Retinal pigment epithelial cell (primary cell): ENCODE data around the gene CEP19.
A peak's percentile ranks its signal among the peaks of the same experiment; 100 is the strongest.

ENCODE experiments used
- DNase-seq: peaks from one replicate; pipeline ENCODE4 v3.0.0-alpha.2; 2010; ENCODE audit warnings: low read depth
- H3K4me3 ChIP-seq: 2 replicates; pipeline ENCODE4 v1.5.1; 2011; ENCODE audit warnings: mild to moderate bottlenecking, low read length, control low read depth, moderate library complexity
- CTCF ChIP-seq: conservative IDR thresholded peaks from 2 replicates; pipeline ENCODE4 v1.5.1; 2011; ENCODE audit warnings: low read depth, low read length, control low read depth, inconsistent platforms

Gene CEP19

GRCh38 chr3:196741249-196741889, 29.3 kb upstream of the CEP19 start:
- no peak for TF ChIP-seq CTCF
- DNase-seq = no peak
- peak overlapping the region; percentile 82 for H3K4me3 ChIP-seq

- H3K4me3 ChIP-seq = peak overlapping the region; percentile 82
- DNase-seq = peak; percentile 23
- TF ChIP-seq CTCF = no peak
These were observed 28.6 kb upstream of the CEP19 start for GRCh38 chr3:196740481-196741248.

GRCh38 chr3:196739671-196740480, 27.8 kb upstream of the CEP19 start, which contains the start of gene PAK2:
PAK2 (plus strand) TSS chr3:196739857; CDS start chr3:196782647, 42,790 bp downstream.
- H3K4me3 ChIP-seq = peak within 1 kb of the TSS; percentile 82
- TF ChIP-seq CTCF = no peak
- DNase-seq = peak; percentile 39

- no peak for DNase-seq
- TF ChIP-seq CTCF = no peak
- no peak overlapping the region for H3K4me3 ChIP-seq
These were observed 25.6 kb upstream of the CEP19 start for GRCh38 chr3:196737655-196738054.

- no peak for DNase-seq
- H3K4me3 ChIP-seq = no peak overlapping the region
- no peak for TF ChIP-seq CTCF
These were observed 24.8 kb upstream of the CEP19 start for GRCh38 chr3:196736670-196737374.

- DNase-seq = no peak
- no peak for TF ChIP-seq CTCF
- H3K4me3 ChIP-seq = no peak overlapping the region
These were observed 23.7 kb upstream of the CEP19 start for GRCh38 chr3:196735751-196736150.
